Parathyroid adenoma (tissue), 2 donors: ENCODE measurements around the gene SRL.

ENCODE experiments used
- H2AFZ ChIP-seq: fragments of 300-600 bp; sonication (generic); one replicate; pipeline ENCODE4 v1.7.0; 2017; ENCODE audit warnings: antibody characterized with exemption, mild to moderate bottlenecking
- H3K27ac ChIP-seq: fragments of 300-600 bp; sonication (generic); one replicate; pipeline ENCODE4 v1.7.0; 2017
- H3K27me3 ChIP-seq: fragments of 300-600 bp; sonication (generic); one replicate; pipeline ENCODE4 v1.7.0; 2017; ENCODE audit warnings: low read length; ENCODE audit not compliant: control insufficient read depth, insufficient read depth
- H3K36me3 ChIP-seq: fragments of 300-600 bp; sonication (generic); one replicate; pipeline ENCODE4 v1.7.0; 2017; ENCODE audit warnings: low read length; ENCODE audit not compliant: control insufficient read depth, insufficient read depth
- H3K4me1 ChIP-seq: fragments of 300-600 bp; sonication (generic); one replicate; pipeline ENCODE4 v1.7.0; 2017; ENCODE audit warnings: control low read depth
- H3K4me2 ChIP-seq: fragments of 300-600 bp; sonication (generic); one replicate; pipeline ENCODE4 v1.7.0; 2017; ENCODE audit warnings: low read length
- H3K4me3 ChIP-seq: fragments of 300-600 bp; sonication (generic); one replicate; pipeline ENCODE4 v1.7.0; 2017; ENCODE audit warnings: low read depth, low read length
- H3K79me2 ChIP-seq: fragments of 300-600 bp; sonication (generic); one replicate; pipeline ENCODE4 v1.7.0; 2017; ENCODE audit warnings: control low read depth
- H3K9ac ChIP-seq: fragments of 300-600 bp; sonication (generic); one replicate; pipeline ENCODE4 v1.7.0; 2017; ENCODE audit warnings: mild to moderate bottlenecking
- H3K9me3 ChIP-seq: fragments of 300-600 bp; sonication (generic); one replicate; pipeline ENCODE4 v1.7.0; 2017; ENCODE audit warnings: low read length; ENCODE audit not compliant: control insufficient read depth
- CTCF ChIP-seq: fragments of 300-600 bp; sonication (generic); IDR thresholded peaks from one replicate; pipeline ENCODE4 v1.7.0; 2017; ENCODE audit warnings: antibody characterized with exemption, mild to moderate bottlenecking
- donor health status: primary hyperparathyroidism.

SRL gene

DNA sequence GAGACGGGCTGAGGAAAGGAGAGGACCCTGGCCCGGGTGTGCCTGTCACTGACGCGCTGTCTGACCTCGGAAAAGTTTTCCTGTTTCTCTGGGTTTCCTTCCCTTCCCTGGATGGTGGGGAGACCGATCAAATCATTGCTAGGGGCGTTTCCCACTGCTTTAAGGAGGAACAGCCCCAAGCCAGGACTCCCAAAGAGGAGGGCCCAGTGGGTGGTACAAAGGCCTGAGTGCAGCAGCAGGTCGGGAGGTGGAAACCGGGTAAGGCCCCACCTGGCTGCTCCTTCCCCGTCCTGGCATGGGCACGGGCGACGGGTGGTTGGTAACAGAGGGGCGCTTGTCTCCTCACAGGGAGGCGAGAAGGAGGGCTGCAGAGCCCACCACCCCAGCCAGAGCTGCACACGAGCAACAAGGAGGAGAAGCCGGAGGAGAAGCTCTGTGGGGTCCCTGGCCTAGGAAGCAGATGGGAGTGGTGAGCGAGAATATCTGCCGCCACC, 2.2 kb downstream of the SRL start:
- Histone ChIP-seq H3K9me3 (no peaks in the 10 kb centered on the region), H3K27me3 (no peaks in the 10 kb centered on the region), H3K36me3 (no peaks in the 10 kb centered on the region), H3K4me3 (peak overlapping the region; percentile 22), H2AFZ (no peak overlapping the region), H3K4me1 (no peaks in the 10 kb centered on the region), H3K27ac (no peak overlapping the region), H3K9ac (no peak overlapping the region), H3K4me2 (no peak overlapping the region), H3K79me2 (no peaks in the 10 kb centered on the region)
- no peak for TF ChIP-seq CTCF

DNA sequence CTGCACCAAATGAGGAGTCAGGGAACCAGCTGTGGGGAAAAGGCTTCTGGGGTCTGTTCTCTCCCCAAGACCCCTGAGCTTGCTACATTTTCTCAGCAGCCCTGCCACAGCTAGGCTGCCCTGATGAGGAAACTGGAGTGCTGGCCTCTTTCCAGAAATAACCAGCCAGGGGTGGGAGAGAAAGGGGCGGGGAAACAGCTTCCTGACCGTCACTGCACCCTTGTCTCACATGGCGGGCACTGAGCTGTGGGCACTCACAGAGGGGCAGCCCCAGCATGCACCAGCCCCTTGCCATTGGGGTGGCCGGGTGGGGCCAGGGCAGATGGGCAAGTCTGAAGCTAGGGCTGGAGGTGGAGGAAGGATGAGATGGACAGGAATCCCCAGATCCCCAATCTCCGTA, 2.9 kb downstream of the SRL start:
- peak overlapping the region; percentile 22 for H3K4me3 ChIP-seq
- no peaks in the 10 kb centered on the region for H3K27me3 ChIP-seq
- H2AFZ ChIP-seq, result no peak overlapping the region
- H3K36me3 ChIP-seq, result no peaks in the 10 kb centered on the region
- no peak overlapping the region for H3K4me2 ChIP-seq
- no peak overlapping the region for H3K27ac ChIP-seq
- H3K9me3 ChIP-seq, result no peaks in the 10 kb centered on the region
- no peaks in the 10 kb centered on the region for H3K4me1 ChIP-seq
- no peak overlapping the region for H3K9ac ChIP-seq
- TF ChIP-seq CTCF, result no peak
- H3K79me2 ChIP-seq, result no peaks in the 10 kb centered on the region

- Histone ChIP-seq H2AFZ (peak overlapping the region; percentile 29), H3K4me1 (peaks cover 5% of the 10 kb centered on the region), H3K4me3 (no peak overlapping the region), H3K79me2 (no peaks in the 10 kb centered on the region), H3K27ac (no peak overlapping the region), H3K9ac (no peak overlapping the region), H3K36me3 (no peaks in the 10 kb centered on the region), H3K27me3 (no peaks in the 10 kb centered on the region), H3K9me3 (no peaks in the 10 kb centered on the region), H3K4me2 (no peak overlapping the region)
- TF ChIP-seq CTCF, result no peak
Observed at GRCh38 chr16:4233431-4233830, 8.4 kb downstream of the SRL start.

DNA sequence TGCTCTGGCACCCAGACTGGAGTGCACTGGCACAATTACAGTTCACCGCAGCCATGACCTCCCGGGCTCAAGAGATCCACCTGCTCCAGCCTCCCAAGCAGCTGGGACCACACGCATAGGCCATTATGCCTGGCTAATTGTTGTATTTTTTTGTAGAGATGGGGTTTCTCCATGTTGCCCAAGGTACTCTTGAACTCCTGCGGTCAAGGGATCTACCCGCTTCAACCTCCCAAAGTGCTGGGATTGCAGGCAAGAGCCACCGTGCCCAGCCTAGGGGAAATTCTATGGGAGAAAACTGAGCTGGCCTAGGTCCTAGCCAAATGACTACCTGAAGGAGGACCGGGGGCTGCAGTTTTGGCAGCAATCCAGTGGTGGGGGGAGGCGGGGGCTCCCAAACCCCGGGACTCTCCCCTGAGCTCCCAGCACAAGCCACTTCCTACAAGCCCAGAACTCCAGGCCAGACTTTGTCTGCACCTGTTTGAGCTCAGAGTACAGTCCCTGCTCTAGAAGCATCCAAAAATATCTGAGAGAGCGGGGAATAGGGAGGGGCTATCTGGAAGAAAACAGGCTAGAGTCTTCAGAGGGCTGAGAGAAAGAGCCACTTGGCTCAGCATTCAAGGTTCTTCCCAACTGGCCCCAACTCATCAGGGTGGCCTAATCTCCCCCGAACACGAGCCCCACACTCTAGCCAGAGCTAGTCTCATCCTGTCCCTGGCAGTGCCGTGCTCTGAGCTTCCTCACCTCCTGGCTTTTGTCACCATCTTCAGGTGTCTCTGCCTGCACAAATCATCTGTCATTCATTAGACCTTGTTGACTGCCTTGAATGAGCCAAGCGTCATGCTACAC, 9.1 kb downstream of the SRL start:
- Histone ChIP-seq H3K27ac (no peak overlapping the region), H3K36me3 (no peaks in the 10 kb centered on the region), H2AFZ (peak overlapping the region; percentile 29), H3K79me2 (no peaks in the 10 kb centered on the region), H3K4me2 (no peak overlapping the region), H3K4me1 (peaks cover 5% of the 10 kb centered on the region), H3K27me3 (no peaks in the 10 kb centered on the region), H3K4me3 (no peak overlapping the region), H3K9me3 (no peaks in the 10 kb centered on the region), H3K9ac (no peak overlapping the region)
- no peak for TF ChIP-seq CTCF

DNA sequence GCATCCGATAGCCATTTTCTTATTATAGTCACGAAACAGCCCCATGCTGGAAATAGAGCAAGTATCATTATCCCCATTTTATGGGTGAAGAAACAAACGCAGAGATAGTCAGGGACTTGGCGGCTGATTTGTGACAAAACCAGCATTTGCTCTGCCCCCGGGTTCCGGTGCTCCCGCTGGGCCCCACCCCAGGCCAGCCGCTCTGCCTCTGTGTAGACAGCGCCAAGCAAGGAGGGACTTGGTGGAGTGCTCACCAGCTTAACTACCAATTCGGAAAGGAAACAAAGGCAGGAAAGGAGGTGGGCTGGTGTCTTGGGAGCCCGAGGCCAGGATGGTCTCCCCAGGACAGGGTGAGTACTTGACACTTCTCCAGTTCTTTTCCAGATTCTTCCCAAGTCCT, 10.0 kb downstream of the SRL start:
- Histone ChIP-seq H3K9me3 (no peaks in the 10 kb centered on the region), H2AFZ (no peak overlapping the region), H3K4me2 (no peak overlapping the region), H3K79me2 (no peaks in the 10 kb centered on the region), H3K27ac (no peak overlapping the region), H3K9ac (no peak overlapping the region), H3K27me3 (no peaks in the 10 kb centered on the region), H3K36me3 (no peaks in the 10 kb centered on the region), H3K4me3 (no peak overlapping the region), H3K4me1 (peaks cover 5% of the 10 kb centered on the region)
- TF ChIP-seq CTCF, result no peak
